Measurements from ENCODE around the gene NUP88.

DNA sequence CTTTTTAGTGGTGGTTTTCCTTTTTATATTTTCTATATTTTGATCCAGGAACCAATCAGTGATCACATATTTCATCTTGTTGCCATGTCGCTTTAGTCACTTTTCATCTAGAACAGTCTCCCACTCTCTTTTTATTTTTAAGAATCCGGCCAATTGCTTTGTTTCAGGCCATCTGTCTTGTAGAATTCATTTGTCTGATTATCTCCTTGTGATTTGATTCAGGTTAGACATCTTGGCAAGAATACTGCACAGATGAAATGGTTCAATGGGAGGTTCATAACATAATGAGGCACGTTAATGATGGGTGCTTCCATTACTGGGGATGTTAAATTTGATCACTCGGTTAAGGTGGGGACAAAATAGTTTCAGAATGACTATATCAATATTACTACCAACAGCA lies 49.1 kb downstream of the NUP88 start:
- TF ChIP-seq POLR2A (IDR thresholded peaks at IDR 0.05; ENCODE audit: low read depth, low read length), result no peak
- no peak for TF ChIP-seq POLR2AphosphoS5 (IDR thresholded peaks at IDR 0.05; ENCODE audit: low read depth, low read length)
- TF ChIP-seq TAF1 (IDR thresholded peaks at IDR 0.05; ENCODE audit: borderline replicate concordance, low read depth, low read length), result no peak

Data from GM12892 (cell line).